WTC11 (cell line): Measurements from ENCODE around the gene IGSF9B. TPM values are rescaled to one million over a fixed set of nuclear protein-coding genes. Genes with fewer than 3 reads are reported as not detected.

Experiments
- ATAC-seq: fragments of 200-7000 bp; cut with Tn5 transposase; 2 replicates; pipeline ENCODE4 v1.10.0; 2021; ENCODE audit warnings: mild to moderate bottlenecking, moderate library complexity
- CTCF ChIA-PET: fragments of 300-600 bp; sonication (Branson Sonifier 250); formaldehyde crosslinking; loops from one replicate; lab custom pipeline; 2021; ENCODE audit warnings: antibody characterized with exemption; lab: Charles Lee
- POLR2A ChIA-PET: fragments of 350-600 bp; sonication (Branson Sonifier 250); formaldehyde crosslinking; loops from one replicate; lab custom pipeline; 2021; ENCODE audit warnings: antibody characterized with exemption; lab: Charles Lee
- DNase-seq: peaks from one replicate; pipeline ENCODE4 v3.0.0; 2021; ENCODE audit warnings: low spot score
- H3K27ac Mint-ChIP-seq: 2 replicates; pipeline ENCODE4 v1.8.0; 2021; ENCODE audit warnings: mixed read lengths
- H3K27me3 Mint-ChIP-seq: 2 replicates; pipeline ENCODE4 v1.8.0; 2021; ENCODE audit warnings: low read depth, mild to moderate bottlenecking, moderate library complexity, mixed read lengths
- H3K36me3 Mint-ChIP-seq: 2 replicates; pipeline ENCODE4 v1.8.0; 2021; ENCODE audit warnings: mixed read lengths
- H3K4me1 Mint-ChIP-seq: 2 replicates; pipeline ENCODE4 v1.8.0; 2022; ENCODE audit warnings: mixed read lengths
- H3K4me3 Mint-ChIP-seq: 2 replicates; pipeline ENCODE4 v1.8.0; 2021; ENCODE audit warnings: mild to moderate bottlenecking, moderate library complexity, mixed read lengths
- H3K9me3 Mint-ChIP-seq: 2 replicates; pipeline ENCODE4 v1.8.0; 2021; ENCODE audit warnings: mixed read lengths
- ARID4B ChIP-seq: sonication (generic); formaldehyde crosslinking; IDR thresholded peaks from 2 replicates; pipeline ENCODE4 v1.8.0; 2023; ENCODE audit warnings: missing genetic modification reagents, mild to moderate bottlenecking, borderline replicate concordance
- CTCF ChIP-seq: fragments of 200-600 bp; IDR thresholded peaks from 2 replicates; pipeline ENCODE4 v1.8.0; 2022; ENCODE audit warnings: antibody characterized with exemption
- E2F1 ChIP-seq: sonication (generic); formaldehyde crosslinking; IDR thresholded peaks from 2 replicates; pipeline ENCODE4 v1.8.0; 2022; ENCODE audit warnings: mild to moderate bottlenecking, missing genetic modification reagents
- EMX1 ChIP-seq: fragments of 250-450 bp; sonication (Bioruptor Pico); IDR thresholded peaks from 2 replicates; pipeline ENCODE4 v1.8.0; 2021; ENCODE audit warnings: mild to moderate bottlenecking
- FOXP4 ChIP-seq: sonication (generic); formaldehyde crosslinking; IDR thresholded peaks from 2 replicates; pipeline ENCODE4 v1.8.0; 2022; ENCODE audit warnings: mild to moderate bottlenecking, missing genetic modification reagents
- JUN ChIP-seq: sonication (generic); formaldehyde crosslinking; IDR thresholded peaks from 2 replicates; pipeline ENCODE4 v1.8.0; 2023; ENCODE audit warnings: mild to moderate bottlenecking, missing genetic modification reagents
- PREB ChIP-seq: sonication (generic); formaldehyde crosslinking; IDR thresholded peaks from 2 replicates; pipeline ENCODE4 v1.8.1; 2022; ENCODE audit warnings: mild to moderate bottlenecking, missing genetic modification reagents, moderate library complexity, borderline replicate concordance
- ZNF281 ChIP-seq: sonication (generic); formaldehyde crosslinking; IDR thresholded peaks from 2 replicates; pipeline ENCODE4 v1.8.0; 2023; ENCODE audit warnings: mild to moderate bottlenecking, missing genetic modification reagents
- ZNF317 ChIP-seq: sonication (generic); formaldehyde crosslinking; IDR thresholded peaks from 2 replicates; pipeline ENCODE4 v1.8.1; 2023; ENCODE audit warnings: low read depth, mild to moderate bottlenecking, moderate library complexity, missing genetic modification reagents, borderline replicate concordance
- ZNF425 ChIP-seq: fragments of 250-450 bp; sonication (Bioruptor Pico); conservative IDR thresholded peaks from 2 replicates; pipeline ENCODE4 v1.9.0; 2021; ENCODE audit warnings: mild to moderate bottlenecking
- ZNF512 ChIP-seq: sonication (generic); formaldehyde crosslinking; IDR thresholded peaks from 2 replicates; pipeline ENCODE4 v1.8.1; 2022; ENCODE audit warnings: missing genetic modification reagents, borderline replicate concordance
- ZNF671 ChIP-seq: fragments of 250-450 bp; sonication (Bioruptor Pico); IDR thresholded peaks from 2 replicates; pipeline ENCODE4 v1.8.0; 2021; ENCODE audit warnings: mild to moderate bottlenecking
- total RNA-seq: library from RNA; stranded (reverse); gene quantifications from 3 replicates; pipeline ENCODE4 v1.2.3, GENCODE V29; 2021

IGSF9B gene
- total RNA-seq, 1 experiment from 2014 or later: 52.7 TPM

GRCh38 chr11:133936592-133936991, 20.2 kb downstream of the IGSF9B start:
- Mint-ChIP-seq H3K27ac (no peak overlapping the region), H3K27me3 (no peaks in the 10 kb centered on the region), H3K9me3 (peaks cover 13% of the 10 kb centered on the region), H3K4me3 (no peak overlapping the region), H3K36me3 (peaks cover 62% of the 10 kb centered on the region), H3K4me1 (no peaks in the 10 kb centered on the region)
- ChIA-PET POLR2A (no interaction called here), CTCF (no interaction called here)
- TF ChIP-seq ARID4B (CRISPR knock-in tag) (no peak), JUN (CRISPR knock-in tag) (no peak), ZNF425 (CRISPR knock-in tag) (no peak), PREB (CRISPR knock-in tag) (no peak), ZNF317 (CRISPR knock-in tag) (no peak), CTCF (no peak)
- ATAC-seq (no peak), DNase-seq (no peak)

GRCh38 chr11:133936136-133936535, 20.6 kb downstream of the IGSF9B start:
- CTCF ChIA-PET: interaction anchor here (0.9 kb wide), 1 partner anchor 11 kb away, joined by 4 read pairs; no protein-coding TSS in a partner anchor
- no peak for ATAC-seq
- Mint-ChIP-seq H3K4me3 (no peak overlapping the region), H3K27me3 (no peaks in the 10 kb centered on the region), H3K36me3 (peaks cover 57% of the 10 kb centered on the region), H3K27ac (no peak overlapping the region), H3K4me1 (no peaks in the 10 kb centered on the region), H3K9me3 (peaks cover 13% of the 10 kb centered on the region)
- DNase-seq: no peak
- POLR2A ChIA-PET: no interaction called here
- TF ChIP-seq E2F1 (CRISPR knock-in tag): no peak
- TF ChIP-seq FOXP4 (CRISPR knock-in tag): no peak
- no peak for TF ChIP-seq ZNF281 (CRISPR knock-in tag)
- TF ChIP-seq ZNF512: no peak
- no peak for TF ChIP-seq ZNF671 (CRISPR knock-in tag)
- TF ChIP-seq EMX1: no peak
